ENCODE measurements around the gene SCAF4.
"Not testable (repeated sequence)": the region's sequence is repeated elsewhere in the genome, so short reads cannot be mapped to it uniquely, and the experiment has no call there.

Gene SCAF4

DNA sequence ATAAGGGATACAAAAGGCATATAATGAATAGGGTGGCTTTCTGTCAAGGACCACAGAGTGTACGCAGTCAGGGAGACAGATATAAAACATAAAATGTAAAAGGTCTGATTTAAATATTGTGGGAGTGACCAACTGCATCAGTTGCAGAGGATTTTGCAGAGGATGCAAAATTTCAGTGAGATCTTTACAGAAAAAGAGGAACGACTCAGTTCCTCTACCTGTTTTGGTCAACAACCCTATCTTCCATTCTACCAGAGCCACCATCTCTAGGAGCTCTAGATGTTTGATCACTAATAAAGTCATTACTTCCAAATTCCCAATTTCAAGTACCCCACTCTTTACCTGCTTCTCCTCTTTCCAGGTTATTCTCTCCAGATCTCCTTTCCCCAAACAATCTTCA is 56.0 kb downstream of the SCAF4 start:
- Histone ChIP-seq H3K4me1 (ENCODE audit: control insufficient read depth, insufficient read depth, low read length) (peaks cover 14% of the 10 kb centered on the region), H3K9ac (ENCODE audit: low read length) (no peak overlapping the region), H3K9me3 (ENCODE audit: control insufficient read depth, low read length) (no peaks in the 10 kb centered on the region), H3K4me3 (ENCODE audit: low read length) (no peak overlapping the region), H3K36me3 (ENCODE audit: control insufficient read depth, insufficient read depth, low read length) (peaks cover 7% of the 10 kb centered on the region), H3K27me3 (ENCODE audit: control insufficient read depth, insufficient read depth, low read length) (no peaks in the 10 kb centered on the region)

DNA sequence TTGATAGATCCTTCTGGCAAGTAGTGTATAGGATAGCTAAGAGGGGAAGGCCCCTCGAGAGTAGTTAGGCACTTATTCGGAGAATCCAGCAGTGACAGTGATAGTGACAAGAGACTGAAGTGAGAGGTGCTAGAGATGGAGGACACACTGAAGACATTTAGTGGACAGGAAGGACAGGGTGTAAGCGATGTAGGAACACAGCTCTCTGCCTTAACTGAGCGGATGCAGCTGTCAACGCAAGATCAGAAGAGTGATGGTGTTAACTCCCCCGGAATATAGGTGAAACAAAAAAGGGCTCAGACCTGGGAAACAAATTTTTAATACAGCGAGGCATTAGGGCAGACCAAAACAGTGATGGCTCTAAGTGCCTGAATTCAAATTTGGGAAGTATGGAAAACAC is 56.6 kb downstream of the SCAF4 start:
- H3K4me1 ChIP-seq (ENCODE audit: control insufficient read depth, insufficient read depth, low read length): peaks cover 14% of the 10 kb centered on the region
- no peaks in the 10 kb centered on the region for H3K9me3 ChIP-seq (ENCODE audit: control insufficient read depth, low read length)
- no peak overlapping the region for H3K9ac ChIP-seq (ENCODE audit: low read length)
- H3K27me3 ChIP-seq (ENCODE audit: control insufficient read depth, insufficient read depth, low read length): no peaks in the 10 kb centered on the region
- peaks cover 7% of the 10 kb centered on the region for H3K36me3 ChIP-seq (ENCODE audit: control insufficient read depth, insufficient read depth, low read length)
- no peak overlapping the region for H3K4me3 ChIP-seq (ENCODE audit: low read length)

DNA sequence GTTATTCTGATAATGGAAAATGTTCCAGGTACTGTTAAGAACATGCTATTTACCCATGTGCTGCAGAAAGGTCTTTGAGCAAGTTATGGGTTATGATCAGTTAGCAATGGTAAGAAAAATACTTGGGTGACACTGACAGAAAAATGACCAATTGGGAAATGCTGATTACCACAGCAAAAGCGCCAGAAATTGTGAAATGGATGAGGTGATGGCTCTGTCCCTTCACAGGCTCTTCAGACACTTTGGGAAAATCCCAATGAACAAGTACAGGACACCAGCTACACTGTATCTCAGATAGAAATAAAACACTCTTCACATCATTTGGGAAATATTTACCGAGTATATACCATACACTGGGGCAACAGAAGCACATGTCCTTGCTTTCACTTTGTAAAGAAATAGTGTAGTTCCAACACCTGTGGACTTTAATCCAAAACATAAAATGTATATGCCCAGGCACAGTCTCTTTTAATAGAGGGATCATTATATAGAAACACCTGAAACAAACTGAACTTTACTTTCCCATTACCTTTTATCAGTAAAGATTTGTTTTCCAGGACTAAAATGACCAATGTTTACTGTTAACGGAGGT is 58.5 kb downstream of the SCAF4 start:
- H3K4me3 ChIP-seq (ENCODE audit: low read length): no peak overlapping the region
- no peak overlapping the region for H3K9ac ChIP-seq (ENCODE audit: low read length)
- no peaks in the 10 kb centered on the region for H3K9me3 ChIP-seq (ENCODE audit: control insufficient read depth, low read length)
- H3K4me1 ChIP-seq (ENCODE audit: control insufficient read depth, insufficient read depth, low read length): peaks cover 14% of the 10 kb centered on the region
- H3K27me3 ChIP-seq (ENCODE audit: control insufficient read depth, insufficient read depth, low read length): no peaks in the 10 kb centered on the region
- peaks cover 7% of the 10 kb centered on the region for H3K36me3 ChIP-seq (ENCODE audit: control insufficient read depth, insufficient read depth, low read length)

DNA sequence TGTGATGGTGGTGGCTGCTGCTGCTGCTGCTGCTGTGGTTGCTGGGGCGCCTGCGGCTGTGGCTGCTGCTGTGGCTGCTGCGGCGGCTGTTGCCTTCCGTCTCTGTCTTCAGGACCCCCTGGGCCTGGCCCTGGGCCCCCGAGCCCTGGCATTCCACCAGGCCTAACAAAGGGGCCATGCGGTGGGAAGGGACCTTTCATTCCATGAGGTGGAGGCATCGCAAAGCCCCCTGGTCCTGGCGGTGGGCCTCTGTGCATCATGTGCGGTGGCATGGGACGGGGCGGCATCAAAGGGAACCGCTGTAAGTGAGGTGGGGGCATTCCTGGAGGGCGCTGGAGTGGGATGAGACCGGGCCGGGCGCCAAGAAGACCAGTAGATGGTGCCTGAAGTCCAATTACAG is 60.0 kb downstream of the SCAF4 start:
- no peak overlapping the region for H3K9ac ChIP-seq (ENCODE audit: low read length)
- H3K27me3 ChIP-seq (ENCODE audit: control insufficient read depth, insufficient read depth, low read length): no peaks in the 10 kb centered on the region
- peaks cover 14% of the 10 kb centered on the region for H3K4me1 ChIP-seq (ENCODE audit: control insufficient read depth, insufficient read depth, low read length)
- no peaks in the 10 kb centered on the region for H3K9me3 ChIP-seq (ENCODE audit: control insufficient read depth, low read length)
- no peak overlapping the region for H3K4me3 ChIP-seq (ENCODE audit: low read length)
- peaks cover 7% of the 10 kb centered on the region for H3K36me3 ChIP-seq (ENCODE audit: control insufficient read depth, insufficient read depth, low read length)

DNA sequence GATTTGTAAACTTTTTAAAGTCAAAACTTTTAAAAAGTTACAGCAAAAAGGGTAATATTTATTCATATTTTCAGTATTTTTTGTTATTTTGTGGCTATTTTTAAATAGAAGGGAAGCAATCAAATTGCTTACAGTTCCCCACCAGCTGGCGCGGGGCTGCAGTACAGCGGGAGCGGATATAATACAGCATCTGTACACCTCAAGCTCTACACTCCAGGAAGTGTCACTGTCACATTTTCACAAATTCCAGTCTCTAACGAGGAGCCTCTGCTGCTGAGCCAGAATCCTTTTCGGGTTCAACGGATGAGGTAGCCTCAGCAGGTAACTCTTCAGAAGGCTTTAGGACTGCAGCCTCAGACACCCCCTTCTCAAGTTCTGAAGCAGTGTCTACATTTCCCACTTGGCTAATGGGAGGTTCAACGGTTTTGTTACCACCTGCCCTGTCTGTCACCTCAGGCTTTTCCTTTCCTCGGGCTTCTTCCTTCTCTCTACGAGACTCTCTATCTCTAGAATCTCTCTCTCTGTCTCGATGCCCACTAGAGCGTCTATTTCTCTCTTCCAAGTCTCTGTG is 60.7 kb downstream of the SCAF4 start:
- Histone ChIP-seq H3K9ac (ENCODE audit: low read length) (no peak overlapping the region), H3K4me1 (ENCODE audit: control insufficient read depth, insufficient read depth, low read length) (peaks cover 14% of the 10 kb centered on the region), H3K36me3 (ENCODE audit: control insufficient read depth, insufficient read depth, low read length) (peaks cover 7% of the 10 kb centered on the region), H3K4me3 (ENCODE audit: low read length) (no peak overlapping the region), H3K27me3 (ENCODE audit: control insufficient read depth, insufficient read depth, low read length) (no peaks in the 10 kb centered on the region), H3K9me3 (ENCODE audit: control insufficient read depth, low read length) (no peaks in the 10 kb centered on the region)

DNA sequence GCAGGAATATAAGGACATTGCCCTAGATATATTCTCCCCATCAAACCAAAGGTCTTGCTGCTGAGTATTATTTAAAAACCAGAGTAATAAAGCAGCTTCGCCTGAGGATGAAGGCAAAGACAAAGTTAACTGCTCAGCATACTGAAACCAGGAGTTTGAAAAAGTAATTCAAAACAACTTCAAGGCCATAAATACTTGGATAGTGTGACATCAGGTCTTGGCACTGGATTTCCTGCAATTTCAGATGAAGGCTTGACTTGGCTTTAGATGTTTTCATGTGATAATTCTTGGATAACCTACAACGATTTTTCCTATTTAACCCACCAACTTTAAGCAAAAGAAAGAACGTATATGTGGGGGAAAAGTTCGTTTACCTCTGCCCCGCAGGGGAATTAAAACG is 61.8 kb downstream of the SCAF4 start:
- Histone ChIP-seq H3K4me1 (ENCODE audit: control insufficient read depth, insufficient read depth, low read length) (peaks cover 14% of the 10 kb centered on the region), H3K9ac (ENCODE audit: low read length) (no peak overlapping the region), H3K27me3 (ENCODE audit: control insufficient read depth, insufficient read depth, low read length) (no peaks in the 10 kb centered on the region), H3K4me3 (ENCODE audit: low read length) (no peak overlapping the region), H3K9me3 (ENCODE audit: control insufficient read depth, low read length) (no peaks in the 10 kb centered on the region), H3K36me3 (ENCODE audit: control insufficient read depth, insufficient read depth, low read length) (peaks cover 7% of the 10 kb centered on the region)

DNA sequence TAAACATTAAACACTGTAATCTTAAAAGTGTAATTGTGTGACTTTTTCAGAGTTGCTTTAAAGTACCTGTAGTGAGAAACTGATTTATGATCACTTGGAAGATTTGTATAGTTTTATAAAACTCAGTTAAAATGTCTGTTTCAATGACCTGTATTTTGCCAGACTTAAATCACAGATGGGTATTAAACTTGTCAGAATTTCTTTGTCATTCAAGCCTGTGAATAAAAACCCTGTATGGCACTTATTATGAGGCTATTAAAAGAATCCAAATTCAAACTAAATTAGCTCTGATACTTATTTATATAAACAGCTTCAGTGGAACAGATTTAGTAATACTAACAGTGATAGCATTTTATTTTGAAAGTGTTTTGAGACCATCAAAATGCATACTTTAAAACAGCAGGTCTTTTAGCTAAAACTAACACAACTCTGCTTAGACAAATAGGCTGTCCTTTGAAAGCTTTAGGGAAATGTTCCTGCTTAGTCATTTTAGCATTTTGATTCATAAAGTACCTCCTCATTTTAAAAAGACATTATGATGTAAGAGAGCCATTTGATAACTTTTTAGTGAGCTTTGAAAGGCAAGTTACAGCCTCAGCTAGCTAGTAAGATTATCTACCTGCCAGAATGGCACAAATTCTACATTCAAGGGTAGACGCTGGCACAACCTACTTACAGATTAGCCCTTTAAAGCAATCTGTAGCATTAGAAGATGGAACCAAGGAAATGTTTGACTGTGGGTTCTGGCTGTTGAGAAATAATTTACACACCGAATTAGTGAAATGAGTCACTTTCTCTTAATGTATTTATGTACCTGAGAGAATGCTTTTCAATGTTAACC is 63.0 kb downstream of the SCAF4 start:
- Histone ChIP-seq H3K9me3 (ENCODE audit: control insufficient read depth, low read length) (no peaks in the 10 kb centered on the region), H3K36me3 (ENCODE audit: control insufficient read depth, insufficient read depth, low read length) (peaks cover 7% of the 10 kb centered on the region), H3K4me1 (ENCODE audit: control insufficient read depth, insufficient read depth, low read length) (peaks cover 10% of the 10 kb centered on the region), H3K27me3 (ENCODE audit: control insufficient read depth, insufficient read depth, low read length) (no peaks in the 10 kb centered on the region), H3K9ac (ENCODE audit: low read length) (no peak overlapping the region), H3K4me3 (ENCODE audit: low read length) (no peak overlapping the region)

DNA sequence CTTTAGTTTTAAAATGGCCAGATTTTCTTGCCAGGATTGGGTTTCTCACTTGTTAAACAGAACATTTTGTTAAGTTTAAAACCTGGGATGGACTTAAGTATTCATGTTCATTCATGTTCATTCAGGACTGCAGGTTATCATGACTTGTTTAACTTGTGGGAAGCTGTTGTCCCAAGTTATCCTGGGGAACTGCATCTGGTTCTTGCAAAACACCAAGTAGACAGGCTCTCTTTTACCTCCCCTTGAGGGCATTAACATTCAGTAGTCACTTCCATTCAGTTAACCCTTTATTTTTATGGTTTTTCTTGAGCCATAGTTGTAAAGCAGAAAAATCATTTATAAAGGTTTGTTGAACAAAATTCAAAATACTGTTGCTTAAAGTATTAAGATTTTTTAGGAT is 64.3 kb downstream of the SCAF4 start:
- Histone ChIP-seq H3K36me3 (ENCODE audit: control insufficient read depth, insufficient read depth, low read length) (peaks cover 7% of the 10 kb centered on the region), H3K9me3 (ENCODE audit: control insufficient read depth, low read length) (no peaks in the 10 kb centered on the region), H3K9ac (ENCODE audit: low read length) (no peak overlapping the region), H3K27me3 (ENCODE audit: control insufficient read depth, insufficient read depth, low read length) (no peaks in the 10 kb centered on the region), H3K4me1 (ENCODE audit: control insufficient read depth, insufficient read depth, low read length) (no peaks in the 10 kb centered on the region), H3K4me3 (ENCODE audit: low read length) (no peak overlapping the region)

DNA sequence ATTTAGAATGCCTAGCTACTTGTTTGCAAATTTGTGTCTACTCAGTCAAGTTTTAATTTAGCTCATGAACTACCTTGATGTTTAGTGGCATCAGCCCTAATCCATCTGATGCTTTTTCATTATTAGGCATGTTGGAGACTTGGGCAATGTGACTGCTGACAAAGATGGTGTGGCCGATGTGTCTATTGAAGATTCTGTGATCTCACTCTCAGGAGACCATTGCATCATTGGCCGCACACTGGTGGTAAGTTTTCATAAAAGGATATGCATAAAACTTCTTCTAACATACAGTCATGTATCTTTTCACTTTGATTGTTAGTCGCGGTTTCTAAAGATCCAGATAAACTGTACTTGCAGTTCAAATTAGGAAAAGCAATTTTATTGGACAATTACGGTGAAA is 64.8 kb downstream of the SCAF4 start:
- Histone ChIP-seq H3K4me1 (ENCODE audit: control insufficient read depth, insufficient read depth, low read length) (no peaks in the 10 kb centered on the region), H3K27me3 (ENCODE audit: control insufficient read depth, insufficient read depth, low read length) (no peaks in the 10 kb centered on the region), H3K4me3 (ENCODE audit: low read length) (no peak overlapping the region), H3K9me3 (ENCODE audit: control insufficient read depth, low read length) (no peaks in the 10 kb centered on the region), H3K36me3 (ENCODE audit: control insufficient read depth, insufficient read depth, low read length) (peaks cover 7% of the 10 kb centered on the region), H3K9ac (ENCODE audit: low read length) (no peak overlapping the region)

DNA sequence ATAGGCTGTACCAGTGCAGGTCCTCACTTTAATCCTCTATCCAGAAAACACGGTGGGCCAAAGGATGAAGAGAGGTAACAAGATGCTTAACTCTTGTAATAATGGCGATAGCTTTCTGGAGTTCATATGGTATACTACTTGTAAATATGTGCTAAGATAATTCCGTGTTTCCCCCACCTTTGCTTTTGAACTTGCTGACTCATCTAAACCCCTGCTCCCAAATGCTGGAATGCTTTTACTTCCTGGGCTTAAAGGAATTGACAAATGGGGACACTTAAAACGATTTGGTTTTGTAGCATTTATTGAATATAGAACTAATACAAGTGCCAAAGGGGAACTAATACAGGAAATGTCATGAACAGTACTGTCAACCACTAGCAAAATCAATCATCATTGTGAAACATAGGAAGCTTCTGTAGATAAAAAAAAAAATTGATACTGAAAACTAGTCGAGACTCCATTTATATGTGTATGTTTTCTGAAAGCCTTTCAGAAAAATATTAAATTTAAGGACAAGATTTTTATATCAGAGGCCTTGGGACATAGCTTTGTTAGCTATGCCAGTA is 65.4 kb downstream of the SCAF4 start:
- Histone ChIP-seq H3K4me1 (ENCODE audit: control insufficient read depth, insufficient read depth, low read length) (no peaks in the 10 kb centered on the region), H3K27me3 (ENCODE audit: control insufficient read depth, insufficient read depth, low read length) (no peaks in the 10 kb centered on the region), H3K36me3 (ENCODE audit: control insufficient read depth, insufficient read depth, low read length) (peaks cover 4% of the 10 kb centered on the region), H3K9ac (ENCODE audit: low read length) (no peak overlapping the region), H3K9me3 (ENCODE audit: control insufficient read depth, low read length) (no peaks in the 10 kb centered on the region), H3K4me3 (ENCODE audit: low read length) (no peak overlapping the region)

DNA sequence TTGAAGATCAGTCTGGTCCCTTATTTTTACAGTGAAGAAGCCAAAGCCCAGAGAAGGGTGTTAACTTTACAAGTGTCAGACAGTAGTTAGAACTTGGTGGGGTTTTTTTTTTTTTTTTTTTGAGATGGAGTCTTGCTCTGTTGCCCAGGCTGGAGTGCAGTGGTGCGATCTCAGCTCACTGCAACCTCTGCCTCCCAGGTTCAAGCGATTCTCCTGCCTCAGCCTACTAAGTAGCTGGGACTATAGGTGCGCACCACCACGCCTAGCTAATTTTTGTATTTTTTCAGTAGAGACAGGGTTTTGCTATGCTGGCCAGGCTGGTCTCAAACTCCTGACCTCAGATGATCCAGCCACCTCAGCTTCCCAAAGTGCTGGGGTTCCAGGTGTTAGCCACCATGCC is 66.0 kb downstream of the SCAF4 start:
- H3K9me3 ChIP-seq (ENCODE audit: control insufficient read depth, low read length); H3K4me3 ChIP-seq (ENCODE audit: low read length); H3K9ac ChIP-seq (ENCODE audit: low read length); H3K27me3 ChIP-seq (ENCODE audit: control insufficient read depth, insufficient read depth, low read length); H3K4me1 ChIP-seq (ENCODE audit: control insufficient read depth, insufficient read depth, low read length); H3K36me3 ChIP-seq (ENCODE audit: control insufficient read depth, insufficient read depth, low read length): not testable (repeated sequence)

DNA sequence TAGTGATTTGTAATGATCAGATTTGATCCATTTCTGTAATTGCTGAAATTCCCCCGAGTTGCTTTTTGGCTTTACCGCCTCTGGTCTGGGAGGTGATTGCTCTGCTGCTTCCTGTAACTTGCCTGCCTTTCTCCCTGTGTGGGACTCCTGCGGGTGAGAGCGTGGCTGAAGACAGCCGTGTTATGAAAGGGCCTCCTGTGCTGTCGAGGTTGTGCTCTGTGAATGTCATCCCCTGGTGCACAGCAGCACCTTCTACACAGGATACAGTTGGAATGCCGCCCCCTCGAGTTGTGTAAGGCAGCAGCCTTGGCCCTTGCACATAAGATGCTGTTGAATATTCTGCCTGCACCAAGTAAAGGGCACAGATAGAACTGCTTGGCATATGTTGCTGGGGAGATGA is 66.5 kb downstream of the SCAF4 start:
- no peaks in the 10 kb centered on the region for H3K36me3 ChIP-seq (ENCODE audit: control insufficient read depth, insufficient read depth, low read length)
- no peaks in the 10 kb centered on the region for H3K27me3 ChIP-seq (ENCODE audit: control insufficient read depth, insufficient read depth, low read length)
- no peak overlapping the region for H3K9ac ChIP-seq (ENCODE audit: low read length)
- H3K4me1 ChIP-seq (ENCODE audit: control insufficient read depth, insufficient read depth, low read length): no peaks in the 10 kb centered on the region
- H3K4me3 ChIP-seq (ENCODE audit: low read length): no peak overlapping the region
- H3K9me3 ChIP-seq (ENCODE audit: control insufficient read depth, low read length): no peaks in the 10 kb centered on the region

Data from mucosa of stomach (tissue), 1 donor.